Panc1 (cell line): ENCODE results near the gene GLIS1. TPM values are rescaled to one million over a fixed set of nuclear protein-coding genes. Genes with fewer than 3 reads are reported as not detected.

Experiments used
- ATAC-seq: fragments of 200-7000 bp; cut with Tn5 transposase; 2 replicates; pipeline ENCODE4 v1.9.1; 2020; ENCODE audit warnings: mild to moderate bottlenecking, moderate library complexity
- BruUV-seq: library from RNA; stranded (reverse); fragments of 400-500 nt; replicated peaks from 2 replicates; lab custom pipeline; 2021; lab: Mats Ljungman, UMichigan
- CTCF ChIA-PET: fragments of 300-600 bp; sonication (Branson Sonifier 250); formaldehyde crosslinking; loops from one replicate; lab custom pipeline; 2022; ENCODE audit warnings: antibody characterized with exemption; lab: Charles Lee
- POLR2A ChIA-PET: fragments of 300-600 bp; sonication (Branson Sonifier 250); formaldehyde crosslinking; loops from one replicate; lab custom pipeline; 2022; ENCODE audit warnings: antibody characterized with exemption; lab: Charles Lee
- DNase-seq: peaks from one replicate; pipeline ENCODE4 v3.0.0-alpha.2; 2010; ENCODE audit warnings: low read depth, low spot score
- H3K27ac ChIP-seq: 2 replicates; pipeline ENCODE4 v1.5.1; 2011; ENCODE audit warnings: mild to moderate bottlenecking, low read length, inconsistent platforms
- H3K27me3 ChIP-seq: fragments of 200-500 bp; sonication (Bioruptor generic); 2 replicates; pipeline ENCODE4 v1.6.0; 2014; ENCODE audit warnings: low read length, inconsistent platforms; ENCODE audit not compliant: control insufficient read depth, insufficient read depth
- H3K36me3 ChIP-seq: fragments of 200-500 bp; sonication (Bioruptor generic); 2 replicates; pipeline ENCODE4 v1.5.1; 2014; ENCODE audit warnings: inconsistent platforms, mild to moderate bottlenecking, low read length, moderate library complexity; ENCODE audit not compliant: control insufficient read depth, insufficient read depth
- H3K4me1 ChIP-seq: 2 replicates; pipeline ENCODE4 v1.5.1; 2011; ENCODE audit warnings: inconsistent platforms, mild to moderate bottlenecking, low read length, moderate library complexity; ENCODE audit not compliant: control insufficient read depth, insufficient read depth
- H3K4me3 ChIP-seq, 2 experiments: 2 replicates each; pipeline ENCODE4 v1.5.1; 2011 to 2012; ENCODE audit warnings: low read depth in 2 of 2, low read length in 2 of 2, mild to moderate bottlenecking in 2 of 2, inconsistent platforms in 1 of 2, moderate library complexity in 1 of 2
- H3K9me3 ChIP-seq: fragments of 200-500 bp; sonication (Bioruptor generic); 2 replicates; pipeline ENCODE4 v1.5.1; 2014; ENCODE audit warnings: low read depth, mild to moderate bottlenecking, inconsistent platforms, low read length, moderate library complexity; ENCODE audit not compliant: control insufficient read depth, insufficient read depth
- POLR2AphosphoS5 ChIP-seq: IDR thresholded peaks from 2 replicates; pipeline ENCODE4 v1.6.1; 2012; ENCODE audit warnings: mild to moderate bottlenecking, low read depth, low read length, moderate library complexity
- SIN3A ChIP-seq: IDR thresholded peaks from 2 replicates; pipeline ENCODE4 v1.6.1; 2012; ENCODE audit warnings: low read depth, mild to moderate bottlenecking, low read length, moderate library complexity, borderline replicate concordance; ENCODE audit not compliant: insufficient read depth
- TCF7L2 ChIP-seq: IDR thresholded peaks from 2 replicates; pipeline ENCODE4 v1.6.1; 2011; ENCODE audit warnings: mild to moderate bottlenecking, low read depth, low read length, inconsistent platforms
- in situ Hi-C: cut with HindIII; loops from 2 replicates; pipeline ENCODE4 v1.10.0; 2016; ENCODE audit warnings: low sequenced_read_pairs, low pct_unique_long_range_greater_than_20kb
- intact Hi-C: fragments of 100-400 bp; cut with micrococcal nuclease; formaldehyde crosslinking; loops from one replicate; pipeline ENCODE4 v1.10.0; 2022; ENCODE audit not compliant: unreplicated experiment
- total RNA-seq: library from RNA; stranded (reverse); gene quantifications from one replicate; pipeline ENCODE4 v1.2.1, GENCODE V29; 2021; ENCODE audit not compliant: unreplicated experiment
- TF ChIP-seq, protein P1 (sequence below): fragments of 450-650 bp; IDR thresholded peaks from 2 replicates; pipeline ENCODE4 v1.5.1; 2017; ENCODE audit warnings: mild to moderate bottlenecking
- TF ChIP-seq, protein P2 (sequence below), 2 experiments: IDR thresholded peaks; 2 replicates each; pipeline ENCODE4 v1.6.1; 2011 to 2012; ENCODE audit warnings: low read depth in 2 of 2, control low read depth in 1 of 2, low read length in 1 of 2, mild to moderate bottlenecking in 1 of 2, moderate library complexity in 1 of 2; ENCODE audit not compliant: insufficient read depth in 1 of 2

The GLIS1 gene
- total RNA-seq, 1 experiment from 2014 or later = 0.28 TPM

DNA sequence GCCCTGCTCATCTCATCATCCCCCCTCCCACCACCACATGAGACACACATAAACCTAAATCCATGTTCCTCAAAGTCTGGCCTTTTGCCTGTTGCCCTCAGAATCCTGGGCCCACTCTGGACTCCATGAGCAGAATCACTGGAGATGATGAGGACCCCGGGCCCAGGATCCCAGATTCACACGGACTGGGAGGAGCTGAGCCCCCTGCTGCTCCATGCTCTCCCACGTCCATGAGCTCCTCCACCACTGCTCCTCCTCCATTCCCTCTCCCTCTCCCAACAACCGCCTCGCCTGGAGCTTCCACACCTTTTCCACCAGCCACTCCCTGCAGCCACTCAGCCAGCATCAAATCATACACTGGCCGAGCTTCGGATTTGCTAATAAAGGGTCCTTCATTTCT is 47.6 kb downstream of the GLIS1 start:
- TF ChIP-seq POLR2AphosphoS5 (no peak), SIN3A (no peak)
- TF ChIP-seq, protein P1, sequence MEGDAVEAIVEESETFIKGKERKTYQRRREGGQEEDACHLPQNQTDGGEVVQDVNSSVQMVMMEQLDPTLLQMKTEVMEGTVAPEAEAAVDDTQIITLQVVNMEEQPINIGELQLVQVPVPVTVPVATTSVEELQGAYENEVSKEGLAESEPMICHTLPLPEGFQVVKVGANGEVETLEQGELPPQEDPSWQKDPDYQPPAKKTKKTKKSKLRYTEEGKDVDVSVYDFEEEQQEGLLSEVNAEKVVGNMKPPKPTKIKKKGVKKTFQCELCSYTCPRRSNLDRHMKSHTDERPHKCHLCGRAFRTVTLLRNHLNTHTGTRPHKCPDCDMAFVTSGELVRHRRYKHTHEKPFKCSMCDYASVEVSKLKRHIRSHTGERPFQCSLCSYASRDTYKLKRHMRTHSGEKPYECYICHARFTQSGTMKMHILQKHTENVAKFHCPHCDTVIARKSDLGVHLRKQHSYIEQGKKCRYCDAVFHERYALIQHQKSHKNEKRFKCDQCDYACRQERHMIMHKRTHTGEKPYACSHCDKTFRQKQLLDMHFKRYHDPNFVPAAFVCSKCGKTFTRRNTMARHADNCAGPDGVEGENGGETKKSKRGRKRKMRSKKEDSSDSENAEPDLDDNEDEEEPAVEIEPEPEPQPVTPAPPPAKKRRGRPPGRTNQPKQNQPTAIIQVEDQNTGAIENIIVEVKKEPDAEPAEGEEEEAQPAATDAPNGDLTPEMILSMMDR = no peak
- TF ChIP-seq, protein P2, sequence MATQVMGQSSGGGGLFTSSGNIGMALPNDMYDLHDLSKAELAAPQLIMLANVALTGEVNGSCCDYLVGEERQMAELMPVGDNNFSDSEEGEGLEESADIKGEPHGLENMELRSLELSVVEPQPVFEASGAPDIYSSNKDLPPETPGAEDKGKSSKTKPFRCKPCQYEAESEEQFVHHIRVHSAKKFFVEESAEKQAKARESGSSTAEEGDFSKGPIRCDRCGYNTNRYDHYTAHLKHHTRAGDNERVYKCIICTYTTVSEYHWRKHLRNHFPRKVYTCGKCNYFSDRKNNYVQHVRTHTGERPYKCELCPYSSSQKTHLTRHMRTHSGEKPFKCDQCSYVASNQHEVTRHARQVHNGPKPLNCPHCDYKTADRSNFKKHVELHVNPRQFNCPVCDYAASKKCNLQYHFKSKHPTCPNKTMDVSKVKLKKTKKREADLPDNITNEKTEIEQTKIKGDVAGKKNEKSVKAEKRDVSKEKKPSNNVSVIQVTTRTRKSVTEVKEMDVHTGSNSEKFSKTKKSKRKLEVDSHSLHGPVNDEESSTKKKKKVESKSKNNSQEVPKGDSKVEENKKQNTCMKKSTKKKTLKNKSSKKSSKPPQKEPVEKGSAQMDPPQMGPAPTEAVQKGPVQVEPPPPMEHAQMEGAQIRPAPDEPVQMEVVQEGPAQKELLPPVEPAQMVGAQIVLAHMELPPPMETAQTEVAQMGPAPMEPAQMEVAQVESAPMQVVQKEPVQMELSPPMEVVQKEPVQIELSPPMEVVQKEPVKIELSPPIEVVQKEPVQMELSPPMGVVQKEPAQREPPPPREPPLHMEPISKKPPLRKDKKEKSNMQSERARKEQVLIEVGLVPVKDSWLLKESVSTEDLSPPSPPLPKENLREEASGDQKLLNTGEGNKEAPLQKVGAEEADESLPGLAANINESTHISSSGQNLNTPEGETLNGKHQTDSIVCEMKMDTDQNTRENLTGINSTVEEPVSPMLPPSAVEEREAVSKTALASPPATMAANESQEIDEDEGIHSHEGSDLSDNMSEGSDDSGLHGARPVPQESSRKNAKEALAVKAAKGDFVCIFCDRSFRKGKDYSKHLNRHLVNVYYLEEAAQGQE (IDR thresholded peaks at IDR 0.05; ENCODE audit: insufficient read depth in 1 of 2, low read depth in 2 of 2, low read length in 1 of 2) = no peak
- Histone ChIP-seq H3K4me1 (no peaks in the 10 kb centered on the region), H3K4me3 (no peak overlapping the region), H3K27ac (no peak overlapping the region), H3K27me3 (no peaks in the 10 kb centered on the region), H3K9me3 (no peaks in the 10 kb centered on the region), H3K36me3 (no peaks in the 10 kb centered on the region)
- no peak for ATAC-seq
- in situ Hi-C loops = no loop called here
- intact Hi-C loops = no loop called here
- BruUV-seq = no TSS peak
- POLR2A ChIA-PET = no interaction called here
- CTCF ChIA-PET = interaction anchor here (0.6 kb wide), 1 partner anchor 135 kb away, joined by 3 read pairs; no protein-coding TSS in a partner anchor
- DNase-seq = no peak

DNA sequence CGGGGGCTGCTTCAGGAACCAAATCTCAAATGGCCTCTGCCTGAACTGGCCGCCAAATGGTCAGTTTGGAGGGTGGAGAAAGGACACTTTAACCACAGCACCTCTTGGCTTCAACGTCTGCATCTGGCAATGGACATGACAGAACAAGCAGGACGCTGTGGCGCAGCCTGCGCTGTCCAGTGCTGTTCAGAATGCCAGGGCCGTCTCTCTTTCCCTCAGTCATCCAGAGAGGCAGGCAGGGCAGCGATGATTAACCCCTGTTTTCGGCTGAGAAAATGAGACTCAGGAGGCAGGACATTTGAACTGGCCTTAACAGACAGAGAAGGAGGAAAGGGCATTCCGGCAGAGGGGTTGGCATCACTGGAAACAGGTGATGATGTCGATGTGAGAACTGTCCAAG is 48.6 kb downstream of the GLIS1 start:
- Histone ChIP-seq H3K4me1 (no peaks in the 10 kb centered on the region), H3K4me3 (no peak overlapping the region), H3K27ac (no peak overlapping the region), H3K9me3 (no peaks in the 10 kb centered on the region), H3K27me3 (no peaks in the 10 kb centered on the region), H3K36me3 (no peaks in the 10 kb centered on the region)
- in situ Hi-C loops (no loop called here), intact Hi-C loops (no loop called here)
- ChIA-PET CTCF (interaction anchor here (0.6 kb wide), 1 partner anchor 136 kb away, joined by 3 read pairs; no protein-coding TSS in a partner anchor), POLR2A (no interaction called here)
- DNase-seq = no peak
- TF ChIP-seq TCF7L2 (no peak), POLR2AphosphoS5 (no peak), SIN3A (no peak)
- TF ChIP-seq, protein P2 (IDR thresholded peaks at IDR 0.05; ENCODE audit: insufficient read depth in 1 of 2, low read depth in 2 of 2, low read length in 1 of 2) = no peak
- TF ChIP-seq, protein P1 = no peak
- no peak for ATAC-seq
- no TSS peak for BruUV-seq
